ENCODE data around the gene N4BP2. TPM values are rescaled to one million over a fixed set of nuclear protein-coding genes. Genes with fewer than 3 reads are reported as not detected.
A peak's percentile ranks its signal among the peaks of the same experiment; 100 is the strongest.

N4BP2 gene
- total RNA-seq, 1 experiment from 2014 or later = 8.5 TPM

DNA sequence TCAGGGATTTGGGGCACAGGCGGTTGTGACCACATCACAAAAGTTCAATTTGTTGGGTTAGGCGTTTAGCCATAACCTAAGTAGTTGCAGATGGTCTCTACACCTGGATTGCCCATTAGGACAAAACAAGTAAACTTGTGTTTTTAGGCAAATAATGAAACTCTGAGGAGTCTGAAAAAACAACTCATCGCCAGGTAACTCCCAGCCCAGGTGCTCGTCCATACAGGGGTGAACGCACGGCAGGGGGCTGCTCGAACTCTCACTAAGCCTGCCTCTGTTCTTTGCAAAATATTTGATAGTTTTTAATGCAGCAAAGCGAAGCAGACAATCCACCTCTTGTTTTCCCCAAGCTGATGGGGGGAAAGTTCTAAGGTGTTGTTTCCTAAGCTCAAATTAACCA is 139.6 kb downstream of the N4BP2 start:
- DNase-seq (ENCODE audit: low read depth, low spot score) = no peak
- BruUV-seq (replicated peaks) = no TSS peak

DNA sequence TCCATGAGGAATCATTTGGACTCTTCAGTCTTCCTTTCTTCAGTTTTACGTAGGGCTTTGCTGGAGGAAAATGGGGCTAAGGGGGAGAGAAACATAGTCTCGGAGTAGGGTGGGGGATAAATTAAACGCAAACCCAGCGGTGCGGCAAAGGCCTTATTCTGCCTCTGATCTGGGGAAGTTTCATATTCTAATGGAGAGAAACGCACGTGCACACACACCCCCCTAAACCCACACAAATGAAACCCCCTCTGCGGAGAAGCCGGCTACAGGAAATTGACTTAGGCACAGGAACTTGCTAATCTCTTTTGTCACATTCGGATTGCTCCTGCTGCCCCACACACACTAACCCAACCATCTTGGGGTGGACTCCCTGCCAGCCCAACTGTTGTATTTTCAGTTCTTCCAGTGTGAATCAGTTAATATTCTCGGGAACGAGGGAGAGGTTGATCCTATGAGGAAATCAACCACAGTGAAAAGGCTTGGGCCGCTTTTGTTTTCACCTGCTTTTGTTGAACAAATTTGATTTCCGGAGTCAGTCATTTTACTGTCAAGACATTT is 140.2 kb downstream of the N4BP2 start, which contains the start of gene RHOH:
Gene RHOH (plus strand): TSS at position 308 of the 558 bp plus-strand sequence. CDS start 46,356 bp downstream, outside the sequence.
- no TSS peak for BruUV-seq (replicated peaks)
- intact Hi-C loops (cut with micrococcal nuclease; ENCODE audit: unreplicated experiment) = no loop called here
- Histone ChIP-seq H3K27ac (ENCODE audit: low read length) (peak within 1 kb of the TSS; percentile 48; the same call in 1 of the 2 replicates), H3K4me1 (ENCODE audit: control insufficient read depth, insufficient read depth, low read length) (peaks cover 24% of the 10 kb centered on the region), H3K4me3 (ENCODE audit: low read depth in 2 of 2, low read length in 2 of 2) (no peak within 1 kb of the TSS), H3K9me3 (ENCODE audit: control insufficient read depth, insufficient read depth, low read depth, low read length) (no peaks in the 10 kb centered on the region), H3K36me3 (ENCODE audit: control insufficient read depth, insufficient read depth, low read length) (no peaks in the 10 kb centered on the region), H3K27me3 (ENCODE audit: control insufficient read depth, insufficient read depth, low read length) (no peaks in the 10 kb centered on the region)
- in situ Hi-C loops (cut with HindIII; ENCODE audit: low pct_unique_long_range_greater_than_20kb, low sequenced_read_pairs) = no loop called here
- TF ChIP-seq SIN3A (IDR thresholded peaks at IDR 0.05; ENCODE audit: borderline replicate concordance, insufficient read depth, low read depth, low read length) = no peak
- TF ChIP-seq POLR2AphosphoS5 (IDR thresholded peaks at IDR 0.05; ENCODE audit: low read depth, low read length) = no peak
- no peak for TF ChIP-seq TCF7L2 (IDR thresholded peaks at IDR 0.05; ENCODE audit: low read depth, low read length)
- TF ChIP-seq, protein P1, sequence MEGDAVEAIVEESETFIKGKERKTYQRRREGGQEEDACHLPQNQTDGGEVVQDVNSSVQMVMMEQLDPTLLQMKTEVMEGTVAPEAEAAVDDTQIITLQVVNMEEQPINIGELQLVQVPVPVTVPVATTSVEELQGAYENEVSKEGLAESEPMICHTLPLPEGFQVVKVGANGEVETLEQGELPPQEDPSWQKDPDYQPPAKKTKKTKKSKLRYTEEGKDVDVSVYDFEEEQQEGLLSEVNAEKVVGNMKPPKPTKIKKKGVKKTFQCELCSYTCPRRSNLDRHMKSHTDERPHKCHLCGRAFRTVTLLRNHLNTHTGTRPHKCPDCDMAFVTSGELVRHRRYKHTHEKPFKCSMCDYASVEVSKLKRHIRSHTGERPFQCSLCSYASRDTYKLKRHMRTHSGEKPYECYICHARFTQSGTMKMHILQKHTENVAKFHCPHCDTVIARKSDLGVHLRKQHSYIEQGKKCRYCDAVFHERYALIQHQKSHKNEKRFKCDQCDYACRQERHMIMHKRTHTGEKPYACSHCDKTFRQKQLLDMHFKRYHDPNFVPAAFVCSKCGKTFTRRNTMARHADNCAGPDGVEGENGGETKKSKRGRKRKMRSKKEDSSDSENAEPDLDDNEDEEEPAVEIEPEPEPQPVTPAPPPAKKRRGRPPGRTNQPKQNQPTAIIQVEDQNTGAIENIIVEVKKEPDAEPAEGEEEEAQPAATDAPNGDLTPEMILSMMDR (IDR thresholded peaks at IDR 0.05) = no peak
- TF ChIP-seq, protein P2, sequence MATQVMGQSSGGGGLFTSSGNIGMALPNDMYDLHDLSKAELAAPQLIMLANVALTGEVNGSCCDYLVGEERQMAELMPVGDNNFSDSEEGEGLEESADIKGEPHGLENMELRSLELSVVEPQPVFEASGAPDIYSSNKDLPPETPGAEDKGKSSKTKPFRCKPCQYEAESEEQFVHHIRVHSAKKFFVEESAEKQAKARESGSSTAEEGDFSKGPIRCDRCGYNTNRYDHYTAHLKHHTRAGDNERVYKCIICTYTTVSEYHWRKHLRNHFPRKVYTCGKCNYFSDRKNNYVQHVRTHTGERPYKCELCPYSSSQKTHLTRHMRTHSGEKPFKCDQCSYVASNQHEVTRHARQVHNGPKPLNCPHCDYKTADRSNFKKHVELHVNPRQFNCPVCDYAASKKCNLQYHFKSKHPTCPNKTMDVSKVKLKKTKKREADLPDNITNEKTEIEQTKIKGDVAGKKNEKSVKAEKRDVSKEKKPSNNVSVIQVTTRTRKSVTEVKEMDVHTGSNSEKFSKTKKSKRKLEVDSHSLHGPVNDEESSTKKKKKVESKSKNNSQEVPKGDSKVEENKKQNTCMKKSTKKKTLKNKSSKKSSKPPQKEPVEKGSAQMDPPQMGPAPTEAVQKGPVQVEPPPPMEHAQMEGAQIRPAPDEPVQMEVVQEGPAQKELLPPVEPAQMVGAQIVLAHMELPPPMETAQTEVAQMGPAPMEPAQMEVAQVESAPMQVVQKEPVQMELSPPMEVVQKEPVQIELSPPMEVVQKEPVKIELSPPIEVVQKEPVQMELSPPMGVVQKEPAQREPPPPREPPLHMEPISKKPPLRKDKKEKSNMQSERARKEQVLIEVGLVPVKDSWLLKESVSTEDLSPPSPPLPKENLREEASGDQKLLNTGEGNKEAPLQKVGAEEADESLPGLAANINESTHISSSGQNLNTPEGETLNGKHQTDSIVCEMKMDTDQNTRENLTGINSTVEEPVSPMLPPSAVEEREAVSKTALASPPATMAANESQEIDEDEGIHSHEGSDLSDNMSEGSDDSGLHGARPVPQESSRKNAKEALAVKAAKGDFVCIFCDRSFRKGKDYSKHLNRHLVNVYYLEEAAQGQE (IDR thresholded peaks at IDR 0.05; ENCODE audit: insufficient read depth in 1 of 2, low read depth in 2 of 2, low read length in 1 of 2) = no peak
- ATAC-seq (no peak), DNase-seq (ENCODE audit: low read depth, low spot score) (no peak)
- ChIA-PET POLR2A (interaction anchor here (0.6 kb wide), 3 partner anchors 13 to 110 kb away, joined by 5 read pairs; no protein-coding TSS in a partner anchor), CTCF (interaction anchor here (0.7 kb wide), 1 partner anchor 122 kb away, joined by 7 read pairs; no protein-coding TSS in a partner anchor)

More for the DNA sequence above, 139.6 kb downstream of the N4BP2 start:
- TF ChIP-seq POLR2AphosphoS5 (IDR thresholded peaks at IDR 0.05; ENCODE audit: low read depth, low read length) = no peak
- H3K4me1 ChIP-seq (ENCODE audit: control insufficient read depth, insufficient read depth, low read length) = peaks cover 29% of the 10 kb centered on the region
- H3K27me3 ChIP-seq (ENCODE audit: control insufficient read depth, insufficient read depth, low read length) = no peaks in the 10 kb centered on the region
- intact Hi-C loops (cut with micrococcal nuclease; ENCODE audit: unreplicated experiment) = no loop called here
- POLR2A ChIA-PET = interaction anchor here (0.6 kb wide), 2 partner anchors 42 to 111 kb away, joined by 5 read pairs; no protein-coding TSS in a partner anchor
- H3K27ac ChIP-seq (ENCODE audit: low read length) = peak overlapping the region; percentile 48; the same call in 1 of the 2 replicates
- H3K4me3 ChIP-seq (ENCODE audit: low read depth in 2 of 2, low read length in 2 of 2) = no peak overlapping the region
- in situ Hi-C loops (cut with HindIII; ENCODE audit: low pct_unique_long_range_greater_than_20kb, low sequenced_read_pairs) = no loop called here
- H3K36me3 ChIP-seq (ENCODE audit: control insufficient read depth, insufficient read depth, low read length) = no peaks in the 10 kb centered on the region
- CTCF ChIA-PET = interaction anchor here (0.6 to 0.7 kb wide), 2 partner anchors 123 to 140 kb away, joined by 5 to 7 read pairs; no protein-coding TSS in a partner anchor
- no peak for ATAC-seq
- no peaks in the 10 kb centered on the region for H3K9me3 ChIP-seq (ENCODE audit: control insufficient read depth, insufficient read depth, low read depth, low read length)
